H9 (cell line): ENCODE data around the gene ZNF652. TPM values are rescaled to one million over a fixed set of nuclear protein-coding genes. Genes with fewer than 3 reads are reported as not detected.
A peak's percentile ranks its signal among the peaks of the same experiment; 100 is the strongest.

Experiments used
- DNase-seq: peaks from one replicate; pipeline ENCODE4 v3.0.0-alpha.2; 2017
- H2AFZ ChIP-seq: one replicate; pipeline ENCODE4 v1.6.1; 2013; ENCODE audit warnings: mild to moderate bottlenecking, low read length, control low read depth, moderate library complexity
- H2AK5ac ChIP-seq: 2 replicates; pipeline ENCODE4 v1.6.1; 2013; ENCODE audit warnings: low read length, control low read depth, mixed read lengths; ENCODE audit not compliant: insufficient read length
- H2BK120ac ChIP-seq: one replicate; pipeline ENCODE4 v1.6.1; 2013; ENCODE audit warnings: low read depth, mild to moderate bottlenecking, low read length, control low read depth, inconsistent platforms; ENCODE audit not compliant: poor library complexity, severe bottlenecking
- H2BK12ac ChIP-seq: 2 replicates; pipeline ENCODE4 v1.6.1; 2013; ENCODE audit warnings: low read length, control low read depth, mixed read lengths, low read depth; ENCODE audit not compliant: insufficient read length
- H2BK15ac ChIP-seq: 2 replicates; pipeline ENCODE4 v1.6.1; 2013; ENCODE audit warnings: low read depth, low read length, control low read depth
- H2BK20ac ChIP-seq: one replicate; pipeline ENCODE4 v1.6.1; 2013; ENCODE audit warnings: low read depth, mild to moderate bottlenecking, low read length, control low read depth, inconsistent platforms; ENCODE audit not compliant: poor library complexity, severe bottlenecking
- H2BK5ac ChIP-seq: 2 replicates; pipeline ENCODE4 v1.6.1; 2013; ENCODE audit warnings: low read length, control low read depth, mixed read lengths; ENCODE audit not compliant: insufficient read length
- H3K14ac ChIP-seq: 2 replicates; pipeline ENCODE4 v1.6.1; 2013; ENCODE audit warnings: low read length, control low read depth; ENCODE audit not compliant: insufficient read depth
- H3K18ac ChIP-seq: 2 replicates; pipeline ENCODE4 v1.6.1; 2013; ENCODE audit warnings: low read depth, mild to moderate bottlenecking, mixed read lengths, low read length, control low read depth; ENCODE audit not compliant: insufficient read length
- H3K23ac ChIP-seq: 2 replicates; pipeline ENCODE4 v1.6.1; 2013; ENCODE audit warnings: low read length, control low read depth, mixed read lengths, low read depth; ENCODE audit not compliant: insufficient read length
- H3K23me2 ChIP-seq: 2 replicates; pipeline ENCODE4 v1.6.1; 2013; ENCODE audit warnings: low read depth, mild to moderate bottlenecking, mixed read lengths, low read length, control low read depth; ENCODE audit not compliant: insufficient read length, poor library complexity, severe bottlenecking
- H3K27ac ChIP-seq: 2 replicates; pipeline ENCODE4 v1.5.1; 2013; ENCODE audit warnings: low read length, control low read depth, mixed read lengths, low read depth; ENCODE audit not compliant: insufficient read length
- H3K27me3 ChIP-seq: 2 replicates; pipeline ENCODE4 v1.6.1; 2013; ENCODE audit warnings: low read length, control low read depth, inconsistent platforms; ENCODE audit not compliant: insufficient read depth
- H3K4ac ChIP-seq: 2 replicates; pipeline ENCODE4 v1.6.1; 2013; ENCODE audit warnings: low read depth, mild to moderate bottlenecking, control low read depth, inconsistent platforms, low read length, moderate library complexity
- H3K4me1 ChIP-seq: 2 replicates; pipeline ENCODE4 v1.6.1; 2013; ENCODE audit warnings: low read length, control low read depth, inconsistent platforms; ENCODE audit not compliant: insufficient read depth
- H3K4me2 ChIP-seq: 2 replicates; pipeline ENCODE4 v1.6.1; 2013; ENCODE audit warnings: low read length, control low read depth, mixed read lengths; ENCODE audit not compliant: insufficient read length, insufficient read depth
- H3K56ac ChIP-seq: 2 replicates; pipeline ENCODE4 v1.6.1; 2013; ENCODE audit warnings: low read depth, mild to moderate bottlenecking, mixed read lengths, low read length, control low read depth; ENCODE audit not compliant: insufficient read length
- H3K79me1 ChIP-seq: 2 replicates; pipeline ENCODE4 v1.6.1; 2013; ENCODE audit warnings: low read depth, mild to moderate bottlenecking, moderate library complexity, low read length, control low read depth, inconsistent platforms; ENCODE audit not compliant: insufficient read depth, poor library complexity, severe bottlenecking
- H3K79me2 ChIP-seq: 2 replicates; pipeline ENCODE4 v1.6.1; 2013; ENCODE audit warnings: low read length, control low read depth, inconsistent platforms; ENCODE audit not compliant: insufficient read depth
- H3K9ac ChIP-seq: 2 replicates; pipeline ENCODE4 v1.6.1; 2013; ENCODE audit warnings: low read length, control low read depth, mixed read lengths; ENCODE audit not compliant: insufficient read length; ENCODE audit errors: extremely low read depth
- H3K9me3 ChIP-seq: one replicate; pipeline ENCODE4 v1.6.1; 2013; ENCODE audit warnings: low read depth, low read length, inconsistent platforms; ENCODE audit not compliant: control insufficient read depth
- H3T11ph ChIP-seq: one replicate; pipeline ENCODE4 v1.6.1; 2013; ENCODE audit warnings: mild to moderate bottlenecking, low read length, control low read depth, inconsistent platforms
- H4K20me1 ChIP-seq: one replicate; pipeline ENCODE4 v1.6.1; 2013; ENCODE audit not compliant: control insufficient read depth, insufficient read length, insufficient read depth
- H4K5ac ChIP-seq: 2 replicates; pipeline ENCODE4 v1.6.1; 2013; ENCODE audit warnings: low read depth, mild to moderate bottlenecking, mixed read lengths, low read length, control low read depth; ENCODE audit not compliant: insufficient read length
- H4K8ac ChIP-seq: replicated peaks from 2 replicates; pipeline ENCODE4 v1.6.1; 2013; ENCODE audit warnings: low read length, control low read depth, mixed read lengths, low read depth; ENCODE audit not compliant: insufficient read length
- H4K91ac ChIP-seq: 2 replicates; pipeline ENCODE4 v1.6.1; 2013; ENCODE audit warnings: low read depth, mild to moderate bottlenecking, moderate library complexity, mixed read lengths, low read length, control low read depth; ENCODE audit not compliant: insufficient read length
- H3K27ac Mint-ChIP-seq, 3 experiments: 2 replicates in 2 of 3; 3 replicates in 1 of 3; pipeline ENCODE4 v1.8.0; 2020 to 2021; ENCODE audit warnings: mixed read lengths in 3 of 3, mild to moderate bottlenecking in 1 of 3, moderate library complexity in 1 of 3
- H3K27me3 Mint-ChIP-seq: 2 replicates; pipeline ENCODE4 v1.8.0; 2021; ENCODE audit warnings: low read depth, mild to moderate bottlenecking, moderate library complexity, mixed read lengths
- H3K36me3 Mint-ChIP-seq, 3 experiments: 2 replicates in 2 of 3; 3 replicates in 1 of 3; pipeline ENCODE4 v1.8.0; 2020 to 2021; ENCODE audit warnings: low read depth in 3 of 3, mixed read lengths in 3 of 3; ENCODE audit not compliant: insufficient read depth in 1 of 3
- H3K4me1 Mint-ChIP-seq, 2 experiments: 2 replicates each; pipeline ENCODE4 v1.8.0; 2020; ENCODE audit warnings: mixed read lengths in 2 of 2
- H3K4me3 Mint-ChIP-seq, 2 experiments: 2 replicates in 1 of 2; 3 replicates in 1 of 2; pipeline ENCODE4 v1.8.0; 2020 to 2021; ENCODE audit warnings: mild to moderate bottlenecking in 2 of 2, mixed read lengths in 2 of 2, moderate library complexity in 1 of 2
- H3K9me3 Mint-ChIP-seq, 2 experiments: 2 replicates in 1 of 2; 3 replicates in 1 of 2; pipeline ENCODE4 v1.8.0; 2020; ENCODE audit warnings: mild to moderate bottlenecking in 2 of 2, mixed read lengths in 2 of 2, moderate library complexity in 1 of 2
- whole genome bisulfite sequencing: extraction: QIAGEN DNeasy Blood & Tissue Kit; methylation state at CpG from one replicate; pipeline ENCODE4 v1.1.7; 2013; ENCODE audit warnings: missing lambda C conversion rate, low lambda C conversion rate, mixed read lengths; ENCODE audit not compliant: insufficient read length; ENCODE audit errors: extremely low coverage; 5-methylcytosine and 5-hydroxymethylcytosine counted together
- total RNA-seq: library from RNA; stranded (reverse); gene quantifications from 2 replicates; pipeline ENCODE4 v1.2.1, GENCODE V29; 2021
- TF ChIP-seq, protein P1 (sequence below): fragments of 200-600 bp; sonication (generic); conservative IDR thresholded peaks from 3 replicates; pipeline ENCODE4 v1.8.0; 2021; ENCODE audit warnings: antibody characterized with exemption, mild to moderate bottlenecking

The ZNF652 gene
- total RNA-seq, 1 experiment from 2014 or later = 33.6 TPM

GRCh38 chr17:49327835-49328784 is 33.9 kb downstream of the ZNF652 start:
- Histone ChIP-seq H3K56ac (no peak overlapping the region), H2BK20ac (no peak overlapping the region), H3K14ac (no peak overlapping the region), H3K79me1 (no peaks in the 10 kb centered on the region), H2BK5ac (no peak overlapping the region), H3K27ac (no peak overlapping the region), H3T11ph (no peak overlapping the region), H4K8ac (no peak overlapping the region), H3K79me2 (no peaks in the 10 kb centered on the region; the same call in 1 of the 2 replicates), H3K4me1 (no peaks in the 10 kb centered on the region; the same call in 1 of the 2 replicates), H2AFZ (no peak overlapping the region), H3K9ac (no peak overlapping the region), H2AK5ac (no peak overlapping the region), H3K27me3 (no peaks in the 10 kb centered on the region), H4K20me1 (no peaks in the 10 kb centered on the region), H2BK15ac (no peak overlapping the region), H3K18ac (no peak overlapping the region), H4K91ac (no peak overlapping the region), H3K4me2 (no peak overlapping the region), H3K9me3 (no peaks in the 10 kb centered on the region), H3K23me2 (no peaks in the 10 kb centered on the region), H2BK120ac (no peak overlapping the region), H4K5ac (no peak overlapping the region), H3K23ac (no peak overlapping the region), H2BK12ac (no peak overlapping the region), H3K4ac (no peak overlapping the region)
- Mint-ChIP-seq H3K4me1 (peaks cover 9 to 13% of the 10 kb centered on the region in 2 experiments), H3K4me3 (no peak overlapping the region), H3K27me3 (no peaks in the 10 kb centered on the region), H3K36me3 (no peaks in the 10 kb centered on the region; a peak in 3 of 7 replicates), H3K27ac (peak overlapping the region in 2 of 3 experiments; percentile 45 to 62; a peak in 3 of 7 replicates), H3K9me3 (no peaks in the 10 kb centered on the region)
- TF ChIP-seq, protein P1, sequence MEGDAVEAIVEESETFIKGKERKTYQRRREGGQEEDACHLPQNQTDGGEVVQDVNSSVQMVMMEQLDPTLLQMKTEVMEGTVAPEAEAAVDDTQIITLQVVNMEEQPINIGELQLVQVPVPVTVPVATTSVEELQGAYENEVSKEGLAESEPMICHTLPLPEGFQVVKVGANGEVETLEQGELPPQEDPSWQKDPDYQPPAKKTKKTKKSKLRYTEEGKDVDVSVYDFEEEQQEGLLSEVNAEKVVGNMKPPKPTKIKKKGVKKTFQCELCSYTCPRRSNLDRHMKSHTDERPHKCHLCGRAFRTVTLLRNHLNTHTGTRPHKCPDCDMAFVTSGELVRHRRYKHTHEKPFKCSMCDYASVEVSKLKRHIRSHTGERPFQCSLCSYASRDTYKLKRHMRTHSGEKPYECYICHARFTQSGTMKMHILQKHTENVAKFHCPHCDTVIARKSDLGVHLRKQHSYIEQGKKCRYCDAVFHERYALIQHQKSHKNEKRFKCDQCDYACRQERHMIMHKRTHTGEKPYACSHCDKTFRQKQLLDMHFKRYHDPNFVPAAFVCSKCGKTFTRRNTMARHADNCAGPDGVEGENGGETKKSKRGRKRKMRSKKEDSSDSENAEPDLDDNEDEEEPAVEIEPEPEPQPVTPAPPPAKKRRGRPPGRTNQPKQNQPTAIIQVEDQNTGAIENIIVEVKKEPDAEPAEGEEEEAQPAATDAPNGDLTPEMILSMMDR = no peak
- no peak for DNase-seq
- WGBS = no CpG with 5 or more reads among the region's 5 CpGs
